HFF-Myc (cell line): ENCODE data around the gene CES3.
"Not testable (repeated sequence)": the region's sequence is repeated elsewhere in the genome, so short reads cannot be mapped to it uniquely, and the experiment has no call there.

ENCODE experiments used
- DNase-seq: peaks from one replicate; pipeline ENCODE4 v3.0.0-alpha.2; 2011; ENCODE audit warnings: low read depth; ENCODE audit errors: extremely low read depth
- H3K4me3 ChIP-seq: replicated peaks from 2 replicates; pipeline ENCODE4 v1.5.1; 2011; ENCODE audit warnings: low read depth, mild to moderate bottlenecking, control low read depth, low read length
- CTCF ChIP-seq: IDR thresholded peaks from 2 replicates; pipeline ENCODE4 v1.5.1; 2012; ENCODE audit warnings: mild to moderate bottlenecking, low read depth, low read length, control low read depth; ENCODE audit errors: missing control alignments

Gene CES3

GRCh38 chr16:66937725-66938337 is 23.2 kb upstream of the CES3 start:
- DNase-seq = no peak
- TF ChIP-seq CTCF = no peak
- H3K4me3 ChIP-seq = no peak overlapping the region

- H3K4me3 ChIP-seq = no peak overlapping the region
- TF ChIP-seq CTCF = no peak
- DNase-seq = no peak
Observed at GRCh38 chr16:66939366-66939765, 21.7 kb upstream of the CES3 start.

GRCh38 chr16:66940236-66940635 is 20.8 kb upstream of the CES3 start:
- no peak for TF ChIP-seq CTCF
- no peak for DNase-seq
- no peak overlapping the region for H3K4me3 ChIP-seq

GRCh38 chr16:66942981-66943380 is 18.1 kb upstream of the CES3 start:
- no peak for DNase-seq
- H3K4me3 ChIP-seq = no peak overlapping the region
- TF ChIP-seq CTCF = no peak

- no peak overlapping the region for H3K4me3 ChIP-seq
- no peak for TF ChIP-seq CTCF
- DNase-seq = no peak
Observed at GRCh38 chr16:66943426-66944053, 17.5 kb upstream of the CES3 start.

- no peak for DNase-seq
- no peak overlapping the region for H3K4me3 ChIP-seq
- no peak for TF ChIP-seq CTCF
Observed at GRCh38 chr16:66944054-66944441, 17.0 kb upstream of the CES3 start.

GRCh38 chr16:66944971-66945370 is 16.1 kb upstream of the CES3 start:
- H3K4me3 ChIP-seq, DNase-seq: not testable (repeated sequence)
